Activated T-helper 9 cell treated with anti-CD3 and anti-CD28 coated beads, Interleukin-2, amount 50 U/mL, for 16 hours (primary cell): ENCODE data around the gene AADACL4.
"Not testable (repeated sequence)": the region's sequence is repeated elsewhere in the genome, so short reads cannot be mapped to it uniquely, and the experiment has no call there.

Experiments
- DNase-seq: peaks from one replicate; pipeline ENCODE4 v3.0.0-alpha.2; 2020; ENCODE audit warnings: low read depth

Gene AADACL4

DNA sequence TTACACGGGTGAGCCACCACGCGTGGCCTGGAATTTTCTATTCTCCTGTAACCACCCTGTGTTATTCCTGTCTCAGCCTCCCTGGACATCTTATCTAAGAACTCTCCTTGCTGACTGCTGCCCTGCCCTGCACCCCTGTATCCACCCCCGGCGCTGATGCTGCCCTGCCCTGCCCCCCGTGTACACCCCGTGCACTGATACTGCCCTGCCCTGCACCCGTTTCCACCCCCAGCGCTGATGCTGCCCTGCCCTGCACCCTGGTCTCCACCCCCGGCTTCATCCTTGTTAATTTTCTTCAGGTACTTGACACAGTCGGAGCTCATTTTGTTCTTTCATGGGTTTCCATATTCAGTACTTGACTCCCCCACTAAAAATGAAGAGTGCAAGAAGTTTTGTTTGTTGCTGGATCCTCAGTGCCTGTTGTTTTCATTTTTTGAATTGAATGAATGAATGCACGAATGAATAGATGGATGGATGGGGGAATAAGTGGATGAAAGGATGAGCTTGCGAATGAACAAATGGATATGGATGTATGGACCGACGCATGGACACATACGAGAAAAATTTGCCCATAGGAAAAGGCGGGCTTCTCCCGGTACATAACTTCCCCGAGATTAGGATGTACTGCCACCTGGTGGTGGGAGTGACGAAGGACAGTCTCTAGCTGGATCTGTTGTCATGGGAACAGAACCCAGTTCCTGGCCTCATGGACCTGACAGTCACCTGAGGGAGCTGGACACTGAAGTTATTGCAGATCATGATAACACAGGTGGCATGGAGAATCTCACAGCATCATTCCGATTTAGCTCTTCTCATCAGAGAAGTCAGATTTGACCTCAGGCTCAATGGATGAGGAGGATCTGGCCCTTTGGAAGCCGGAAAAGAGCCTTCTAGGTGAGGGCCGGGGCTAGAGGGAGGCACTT lies 14.9 kb downstream of the AADACL4 start:
- DNase-seq = peak; percentile 56

DNA sequence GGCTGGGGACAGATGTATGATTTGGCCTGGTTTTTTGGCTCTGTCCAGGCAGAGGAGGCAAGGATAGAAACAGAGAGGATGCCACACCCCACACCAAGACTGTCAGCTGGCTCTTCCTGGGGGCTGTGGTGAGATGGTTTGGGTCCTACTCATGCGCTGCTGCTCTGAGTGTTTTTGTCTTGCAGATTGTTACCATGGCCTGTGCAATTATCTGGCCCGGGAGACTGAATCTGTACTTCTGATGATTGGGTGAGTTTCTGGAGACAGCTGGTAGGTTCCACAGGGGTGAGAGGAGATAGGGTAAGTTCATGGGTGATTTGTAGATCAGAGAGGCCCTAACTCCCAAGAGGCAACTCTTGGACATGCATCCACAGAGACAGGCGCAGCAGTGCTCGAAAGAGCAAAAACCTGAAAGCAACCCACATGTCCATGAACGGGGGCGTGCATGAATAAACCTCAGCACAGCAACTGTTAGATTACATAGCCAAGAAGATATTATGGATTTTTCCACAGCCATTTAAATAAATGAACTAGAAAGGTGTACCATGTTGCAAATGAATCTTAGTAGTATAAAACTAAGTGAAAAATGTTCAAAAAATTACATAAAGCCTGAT lies 17.8 kb downstream of the AADACL4 start:
- no peak for DNase-seq

DNA sequence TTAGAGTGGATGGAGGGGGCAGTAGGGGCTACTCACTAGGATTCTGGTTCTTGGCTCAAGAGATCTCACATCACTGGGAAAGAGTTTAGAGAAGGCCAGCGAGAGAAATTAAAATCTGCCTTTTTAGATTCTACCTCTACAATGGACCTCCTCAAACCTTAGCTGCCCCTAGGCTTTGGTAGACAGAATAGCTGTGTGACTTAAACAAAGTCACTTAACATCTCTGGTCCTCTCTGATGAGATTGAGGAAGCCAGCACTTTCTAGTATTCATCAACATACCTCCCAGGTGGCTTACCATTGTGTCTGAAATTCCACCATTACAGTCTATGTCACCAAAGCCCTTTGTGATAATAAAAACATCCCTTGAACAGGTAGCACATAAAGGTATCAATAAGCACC lies 18.7 kb downstream of the AADACL4 start:
- no peak for DNase-seq

DNA sequence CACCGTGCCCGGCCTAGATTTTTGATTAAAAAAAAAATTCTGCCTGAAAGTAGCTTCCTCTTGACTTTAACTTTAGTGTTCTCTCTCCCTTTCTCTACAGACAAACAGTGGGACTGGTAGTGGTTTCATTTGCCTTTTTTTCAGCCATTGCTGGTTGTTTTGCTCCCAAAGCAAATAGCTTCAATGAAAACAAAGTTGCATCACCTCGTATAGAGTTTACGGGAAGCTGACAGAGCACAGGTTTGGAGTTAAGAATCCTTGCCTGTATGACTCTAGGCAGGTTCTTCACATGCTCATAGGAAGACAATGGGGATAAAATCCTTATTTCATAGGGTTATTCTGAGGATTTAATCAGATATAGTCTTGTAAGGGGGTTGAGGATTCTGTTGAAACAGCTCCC lies 21.6 kb downstream of the AADACL4 start:
- no peak for DNase-seq

DNA sequence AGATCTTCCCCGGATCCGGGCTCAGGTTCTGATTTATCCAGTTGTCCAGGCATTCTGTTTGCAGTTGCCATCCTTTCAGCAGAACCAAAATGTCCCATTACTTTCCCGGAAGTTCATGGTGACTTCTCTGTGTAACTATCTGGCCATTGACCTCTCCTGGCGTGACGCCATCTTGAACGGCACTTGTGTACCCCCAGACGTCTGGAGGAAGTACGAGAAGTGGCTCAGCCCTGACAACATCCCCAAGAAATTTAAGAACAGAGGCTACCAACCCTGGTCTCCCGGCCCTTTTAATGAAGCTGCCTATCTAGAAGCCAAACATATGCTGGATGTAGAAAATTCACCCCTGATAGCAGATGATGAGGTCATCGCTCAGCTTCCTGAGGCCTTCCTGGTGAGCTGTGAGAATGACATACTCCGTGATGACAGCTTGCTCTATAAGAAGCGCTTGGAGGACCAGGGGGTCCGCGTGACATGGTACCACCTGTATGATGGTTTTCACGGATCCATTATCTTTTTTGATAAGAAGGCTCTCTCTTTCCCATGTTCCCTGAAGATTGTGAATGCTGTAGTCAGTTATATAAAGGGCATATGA lies 22.4 kb downstream of the AADACL4 start:
- no peak for DNase-seq

DNA sequence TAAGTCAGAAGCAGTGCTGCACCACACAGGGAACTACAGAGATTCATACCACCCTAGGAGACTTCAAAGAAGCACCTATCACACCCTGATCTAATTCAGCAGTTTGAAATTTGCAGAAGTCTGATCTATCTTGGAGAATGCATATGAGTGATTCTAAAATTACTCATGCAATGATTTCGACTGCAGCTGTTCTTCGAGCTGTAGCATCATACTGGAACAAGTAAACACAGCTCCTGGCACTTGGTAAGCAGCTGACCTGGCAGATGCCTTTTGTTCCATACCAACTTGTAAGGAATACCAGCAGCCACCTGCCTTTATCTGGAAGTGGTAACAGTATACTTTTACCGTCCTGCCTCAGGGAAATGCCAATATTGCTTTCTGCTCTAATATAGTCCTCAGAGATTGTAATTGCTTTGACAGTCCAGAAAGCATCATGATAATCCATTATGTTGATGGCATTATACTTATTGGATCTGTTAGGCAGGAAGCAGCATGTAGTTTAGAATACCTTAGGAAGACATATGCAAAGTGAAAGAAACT lies 25.7 kb downstream of the AADACL4 start:
- no peak for DNase-seq

DNA sequence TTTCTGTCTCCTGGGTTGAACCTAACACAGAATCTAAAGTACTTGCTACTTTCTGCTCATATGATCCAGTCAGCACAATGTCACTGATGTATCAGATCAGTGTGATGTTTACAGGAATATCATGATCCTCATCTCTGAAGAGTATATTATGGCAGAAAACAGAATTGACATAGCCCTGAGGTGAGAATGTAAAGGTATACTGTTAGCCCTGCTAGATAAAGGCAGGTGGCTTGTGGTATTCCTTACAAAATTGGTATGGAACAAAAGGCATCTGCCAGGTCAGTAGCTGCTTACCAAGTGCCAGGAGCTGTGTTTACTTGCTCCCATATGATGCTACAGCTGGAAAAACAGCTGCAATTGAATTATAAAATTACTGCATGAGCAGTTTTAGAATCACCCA lies 30.5 kb downstream of the AADACL4 start:
- DNase-seq = no peak

DNA sequence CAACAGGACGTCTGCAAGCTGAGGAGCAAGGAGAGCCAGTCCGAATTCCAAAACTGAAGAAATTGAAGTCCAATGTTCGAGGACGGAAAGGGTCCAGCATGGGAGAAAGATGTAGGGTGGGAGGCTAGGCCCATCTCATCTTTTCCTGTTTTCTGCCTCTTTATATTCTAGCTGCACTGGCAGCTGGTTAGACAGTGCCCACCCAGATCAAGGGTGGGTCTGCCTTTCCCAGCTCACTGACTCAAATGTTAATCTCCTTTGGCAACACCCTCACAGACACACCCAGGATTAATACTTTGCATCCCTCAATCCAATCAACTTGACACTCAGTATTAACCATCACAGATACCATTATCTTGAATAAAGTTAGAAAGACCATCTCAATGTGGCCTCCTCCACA lies 32.2 kb downstream of the AADACL4 start:
- not testable (repeated sequence) for DNase-seq

DNA sequence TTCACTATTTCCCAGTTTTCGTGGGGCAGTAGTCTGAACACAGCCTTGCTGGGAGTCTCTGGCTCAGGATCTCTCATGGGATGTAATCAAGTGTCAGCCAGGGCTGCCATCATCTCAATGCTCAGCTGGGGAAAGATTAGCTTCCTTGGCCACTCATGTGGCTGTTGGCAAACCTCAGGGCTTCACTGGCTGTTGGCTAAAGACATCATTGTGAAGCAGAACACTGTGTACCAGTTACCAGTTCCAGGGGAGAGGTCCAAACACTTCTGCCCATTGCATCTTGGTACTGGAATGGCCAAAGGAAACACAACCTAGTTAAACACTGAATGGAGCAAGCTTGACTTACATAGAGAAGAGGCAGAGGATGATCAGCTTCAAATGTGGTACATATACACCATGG lies 33.7 kb downstream of the AADACL4 start:
- DNase-seq = no peak

DNA sequence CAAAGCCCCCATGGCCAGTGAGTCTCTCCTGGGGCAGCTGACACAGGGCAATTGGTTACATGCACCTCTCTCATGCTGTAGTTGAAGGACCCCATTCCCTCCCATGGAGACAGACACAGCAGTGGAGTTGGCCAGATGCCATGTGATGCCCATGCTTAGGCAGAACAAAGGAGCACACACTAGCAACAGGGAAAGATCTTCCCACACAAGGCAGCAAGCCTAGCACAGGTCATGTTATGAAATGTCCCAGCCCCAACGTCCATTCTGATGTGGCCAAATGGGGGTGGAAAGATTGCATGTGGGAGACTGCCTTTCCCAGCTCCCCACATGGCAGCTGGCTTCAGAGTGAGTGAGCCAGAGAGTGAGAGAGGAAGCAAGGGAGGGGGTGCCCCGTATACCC lies 34.5 kb downstream of the AADACL4 start:
- DNase-seq = no peak

DNA sequence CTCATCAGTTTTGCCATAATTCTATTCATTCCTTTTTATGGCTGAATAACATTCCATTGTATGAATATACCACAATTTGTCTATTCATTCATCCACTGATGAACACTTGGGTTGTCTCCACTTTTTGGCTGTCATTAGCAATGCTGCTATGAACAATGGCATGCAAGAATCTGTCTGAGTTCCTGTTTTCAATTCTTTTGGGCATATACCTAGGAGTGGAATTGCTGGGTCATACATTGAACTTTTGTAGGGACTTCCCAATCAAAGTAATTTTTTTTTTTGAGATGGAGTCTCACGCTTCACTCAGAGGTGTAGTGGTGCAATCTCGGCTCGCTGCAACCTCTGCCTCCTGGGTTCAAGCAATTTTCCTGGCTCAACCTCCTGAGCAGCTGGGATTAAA lies 34.9 kb downstream of the AADACL4 start:
- no peak for DNase-seq

DNA sequence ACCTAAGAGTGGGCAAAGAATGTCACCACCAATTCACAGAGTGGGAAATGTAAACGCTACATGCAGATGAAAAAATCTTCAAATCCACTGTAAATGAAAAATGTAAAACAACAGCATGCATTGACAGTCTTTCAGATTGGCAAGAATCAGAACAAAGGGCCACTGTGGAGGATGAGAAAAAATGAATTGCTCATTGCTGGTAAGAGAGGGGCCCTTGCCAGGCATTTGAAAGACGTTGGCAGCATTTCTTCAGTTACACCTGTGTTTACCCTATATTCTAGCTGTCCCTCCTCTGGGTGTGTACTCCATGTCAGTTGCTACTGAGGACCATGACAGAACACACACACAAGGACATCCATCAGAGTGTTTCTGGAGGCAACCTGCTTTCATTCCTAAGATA lies 46.3 kb downstream of the AADACL4 start:
- DNase-seq = no peak

DNA sequence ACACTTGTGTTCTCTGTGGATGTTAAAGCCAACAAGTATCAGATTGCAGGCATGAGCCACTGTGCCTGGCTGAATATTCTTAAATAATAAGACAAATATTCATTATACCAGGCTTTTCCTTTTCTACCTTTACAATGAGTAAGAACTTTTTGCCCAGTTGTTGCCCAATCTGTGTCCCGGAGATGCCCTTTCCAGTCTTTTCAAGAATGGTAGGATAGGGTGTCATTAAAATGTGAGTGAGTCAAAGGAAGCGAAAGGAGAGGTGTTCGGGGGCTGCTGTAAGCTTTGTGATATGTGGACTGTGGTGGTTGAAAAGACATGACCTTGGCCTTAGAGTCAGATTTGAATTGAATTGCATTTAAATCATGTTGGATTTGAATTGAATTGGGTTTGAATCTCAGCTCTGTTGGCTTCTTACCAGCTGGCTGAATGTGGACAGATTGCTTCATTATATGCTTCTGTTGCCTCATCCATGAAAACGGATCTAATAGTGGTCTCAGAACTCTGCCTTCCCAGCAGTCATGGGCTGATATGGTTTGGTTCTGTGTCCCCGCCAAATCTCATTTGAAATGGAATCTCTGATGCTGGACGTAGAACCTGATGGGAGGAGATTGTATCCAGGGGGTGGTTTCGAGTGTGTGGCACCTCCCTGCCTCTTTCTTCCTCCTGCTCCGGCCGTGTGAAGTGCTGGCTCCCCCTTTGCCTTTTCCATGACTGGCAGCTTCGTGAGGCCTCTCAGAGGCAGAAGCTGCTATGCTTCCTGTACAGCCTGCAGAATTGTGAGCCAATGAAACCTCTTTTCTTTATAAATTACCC lies 49.3 kb downstream of the AADACL4 start:
- DNase-seq = no peak

DNA sequence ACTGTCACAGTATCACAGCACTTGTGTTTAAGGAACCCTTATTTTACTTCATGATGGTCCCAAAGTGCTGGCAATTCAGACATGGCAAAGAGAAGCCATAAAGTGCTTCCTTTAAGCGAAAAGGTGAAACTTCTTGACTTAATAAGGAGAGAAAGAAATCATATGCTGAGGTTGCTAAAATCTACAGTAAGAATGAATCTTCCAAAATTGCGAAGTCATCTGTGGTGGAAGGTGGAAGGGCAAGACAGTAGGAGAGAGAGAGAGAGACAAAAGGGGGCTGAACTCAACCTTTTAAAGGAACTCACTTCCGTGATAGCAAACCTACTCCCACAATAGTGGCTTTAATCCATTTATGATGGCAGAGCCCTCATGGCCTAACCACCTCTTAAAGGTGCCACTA lies 52.8 kb downstream of the AADACL4 start:
- DNase-seq = no peak

DNA sequence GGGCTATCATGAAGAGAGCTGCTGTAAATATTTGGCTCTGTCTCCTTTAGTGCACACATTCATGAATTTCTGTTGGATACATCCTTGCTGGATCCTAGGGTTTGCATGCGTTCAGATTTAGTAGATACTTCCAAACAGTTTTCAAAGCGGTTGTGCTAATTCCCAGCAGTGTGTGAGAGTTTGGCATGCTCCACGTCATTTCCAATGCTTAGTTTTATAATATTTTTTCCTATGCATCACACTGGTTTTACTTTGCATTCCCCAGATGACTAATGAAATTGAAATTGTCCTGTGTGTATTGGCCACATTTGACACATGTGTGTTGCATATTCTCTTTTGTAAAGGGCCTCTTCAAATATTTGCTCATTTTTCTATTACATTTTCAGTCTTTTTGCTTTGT lies 53.5 kb downstream of the AADACL4 start:
- no peak for DNase-seq

DNA sequence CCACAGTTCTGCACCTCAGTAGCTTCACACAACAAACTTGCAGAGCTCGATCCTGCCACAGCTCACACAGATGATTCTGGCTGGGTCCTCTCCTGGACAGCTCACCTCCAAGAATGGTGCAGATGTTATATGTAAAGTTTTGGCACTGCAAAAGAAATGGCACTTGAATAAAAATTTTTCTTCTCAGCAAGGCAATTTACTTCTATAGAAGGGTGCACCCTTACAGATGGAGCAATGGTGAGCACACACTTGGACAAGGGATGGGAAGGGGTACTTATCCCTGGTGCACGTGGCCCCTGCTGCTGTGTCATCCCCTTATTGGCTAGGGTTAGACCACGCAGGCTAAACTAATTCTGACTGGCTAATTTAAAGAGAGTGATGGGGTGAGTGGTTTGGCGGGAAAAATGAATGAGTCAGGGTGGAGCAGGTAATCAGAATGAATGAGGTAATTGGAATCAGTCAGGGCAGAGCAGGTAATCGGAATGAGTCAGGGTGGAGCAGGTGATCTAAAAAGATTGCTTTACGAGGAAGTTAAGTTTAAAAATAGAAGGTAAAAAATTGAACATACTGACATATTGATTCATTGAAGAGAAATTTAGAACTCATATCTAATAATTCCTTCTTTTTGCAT lies 60.1 kb downstream of the AADACL4 start:
- DNase-seq = no peak

DNA sequence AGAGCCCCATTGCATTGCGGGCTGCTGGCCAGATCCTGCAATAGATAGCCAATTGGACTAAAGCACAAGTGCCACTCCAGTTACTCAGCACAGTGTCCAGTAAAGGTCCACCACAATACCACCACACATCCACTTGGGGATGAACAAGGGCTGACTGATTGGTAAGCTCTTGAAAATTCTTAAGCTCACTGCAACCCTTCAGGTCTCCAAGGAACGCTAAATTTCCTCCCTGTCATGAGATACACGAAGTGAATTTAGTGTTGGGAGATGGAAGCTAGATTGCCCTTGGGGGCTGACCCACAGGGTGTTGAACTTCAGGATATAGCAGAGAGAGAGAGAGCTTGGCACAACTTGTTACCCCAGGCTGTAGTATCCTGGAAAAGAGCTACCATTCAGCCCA lies 62.2 kb downstream of the AADACL4 start:
- no peak for DNase-seq

DNA sequence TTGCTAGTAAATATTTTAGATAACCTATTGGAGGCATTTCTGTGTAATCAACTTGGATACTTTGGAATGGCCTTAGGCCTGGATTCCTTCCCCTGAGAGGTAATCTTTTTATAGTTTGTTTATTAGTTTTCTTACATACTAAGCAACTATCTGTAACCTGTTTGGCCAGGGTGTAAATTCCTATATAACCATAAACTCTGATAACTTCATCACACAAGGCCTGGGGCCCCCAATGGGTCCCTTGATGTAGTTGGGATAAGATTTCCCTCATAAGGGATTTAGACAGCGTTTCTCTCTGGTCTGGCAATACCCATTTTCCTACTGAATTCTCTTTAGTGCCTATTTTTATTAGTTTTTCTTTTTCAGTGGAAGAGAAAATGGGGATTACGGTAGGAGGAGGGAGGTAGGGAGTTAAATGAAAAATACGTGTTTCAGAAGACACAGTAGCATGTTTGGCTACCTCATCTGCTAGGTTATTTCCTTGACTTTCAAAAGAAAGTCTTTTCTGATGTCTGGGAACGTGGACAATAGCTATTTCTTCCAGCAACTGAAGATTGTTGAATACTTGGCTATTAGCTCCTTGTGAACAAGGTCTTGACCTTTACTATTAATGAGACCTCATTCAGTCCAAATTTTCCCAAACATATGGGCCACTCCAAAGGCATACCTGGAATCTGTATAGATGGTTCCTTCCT lies 64.7 kb downstream of the AADACL4 start:
- no peak for DNase-seq

DNA sequence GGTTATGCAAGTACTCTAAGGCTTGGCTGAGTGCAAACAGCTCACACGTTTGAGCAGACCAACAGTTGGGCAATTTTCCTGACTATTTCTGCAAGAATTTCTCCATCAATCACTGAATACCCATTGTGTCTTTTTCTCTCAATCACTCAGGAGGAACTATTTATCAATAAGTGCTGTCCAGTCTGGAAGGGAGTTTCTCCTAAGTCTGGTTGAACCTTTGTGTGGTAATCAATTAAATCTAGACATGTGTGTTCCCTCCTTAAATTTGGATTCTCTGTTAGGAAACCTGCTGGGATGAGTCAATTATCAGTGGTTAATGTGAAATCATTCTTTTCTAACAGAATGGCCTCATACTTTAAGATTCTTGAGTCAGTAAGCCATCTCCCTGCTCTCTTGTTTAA lies 65.2 kb downstream of the AADACL4 start:
- DNase-seq = no peak

DNA sequence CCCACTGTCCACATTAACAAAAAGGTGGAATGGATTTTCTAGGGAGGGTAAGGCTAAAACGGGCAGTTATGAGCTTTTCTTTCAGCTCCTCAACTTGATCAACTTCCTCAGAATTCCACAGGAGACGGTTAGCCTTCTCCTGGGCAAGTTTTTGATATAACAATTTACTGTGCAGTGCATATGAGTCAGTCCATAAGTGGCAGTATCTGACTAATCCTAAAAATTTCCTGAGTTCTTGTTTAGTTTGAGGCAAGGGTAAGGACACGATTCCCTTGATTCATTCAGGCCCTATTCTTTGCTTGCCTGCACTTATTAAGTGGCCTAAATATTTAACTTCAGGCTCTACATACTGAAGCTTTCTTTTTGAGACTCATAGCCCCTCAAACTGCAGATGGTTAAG lies 65.8 kb downstream of the AADACL4 start:
- no peak for DNase-seq

DNA sequence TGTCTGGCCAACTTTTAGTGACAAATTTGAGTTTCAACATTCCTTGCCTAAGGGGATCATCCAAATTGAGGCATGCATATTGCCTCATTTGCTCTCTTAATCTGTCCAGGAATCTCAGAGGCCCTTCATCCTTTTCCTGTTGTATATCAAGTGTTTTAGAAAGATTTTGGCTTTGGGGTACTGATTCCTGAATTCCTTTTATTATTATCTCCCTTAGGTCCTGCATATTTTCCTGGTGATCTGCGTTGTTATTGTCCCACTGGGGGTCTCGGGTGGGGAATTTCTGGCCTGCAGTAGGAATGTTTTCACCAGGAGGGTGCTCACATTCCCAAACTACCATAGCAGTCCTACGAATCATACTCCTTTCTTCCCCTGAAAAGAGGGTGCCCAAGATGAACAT lies 67.7 kb downstream of the AADACL4 start:
- no peak for DNase-seq
